Brain microvascular endothelial cell (primary cell): ENCODE measurements around the gene PIGT.

Experiments used
- DNase-seq: peaks from one replicate; pipeline ENCODE4 v3.0.0-alpha.2; 2020
- H3K27ac ChIP-seq: fragments of 250-450 bp; sonication (Bioruptor Pico); 2 replicates; pipeline ENCODE4 v1.5.1; 2020; ENCODE audit warnings: mild to moderate bottlenecking, moderate library complexity
- H3K27me3 ChIP-seq: fragments of 250-450 bp; sonication (Bioruptor Pico); replicated peaks from 2 replicates; pipeline ENCODE4 v1.5.1; 2020; ENCODE audit warnings: mild to moderate bottlenecking
- H3K36me3 ChIP-seq: fragments of 250-450 bp; sonication (Bioruptor Pico); replicated peaks from 2 replicates; pipeline ENCODE4 v1.5.1; 2020; ENCODE audit warnings: mild to moderate bottlenecking
- H3K4me3 ChIP-seq: 2 replicates; pipeline ENCODE4 v1.5.1; 2011; ENCODE audit warnings: low read depth, mild to moderate bottlenecking, control low read depth, low read length, moderate library complexity
- in situ Hi-C: cut with HindIII; loops from 2 replicates; pipeline ENCODE4 v1.10.0; 2017; ENCODE audit warnings: low sequenced_read_pairs, low pct_ligation_motif_present
- TF ChIP-seq, protein P1 (sequence below): IDR thresholded peaks from 2 replicates; pipeline ENCODE4 v1.5.1; 2011; ENCODE audit warnings: low read depth, mild to moderate bottlenecking, moderate library complexity, low read length, control low read depth, inconsistent platforms; ENCODE audit errors: missing control alignments

The PIGT gene

DNA sequence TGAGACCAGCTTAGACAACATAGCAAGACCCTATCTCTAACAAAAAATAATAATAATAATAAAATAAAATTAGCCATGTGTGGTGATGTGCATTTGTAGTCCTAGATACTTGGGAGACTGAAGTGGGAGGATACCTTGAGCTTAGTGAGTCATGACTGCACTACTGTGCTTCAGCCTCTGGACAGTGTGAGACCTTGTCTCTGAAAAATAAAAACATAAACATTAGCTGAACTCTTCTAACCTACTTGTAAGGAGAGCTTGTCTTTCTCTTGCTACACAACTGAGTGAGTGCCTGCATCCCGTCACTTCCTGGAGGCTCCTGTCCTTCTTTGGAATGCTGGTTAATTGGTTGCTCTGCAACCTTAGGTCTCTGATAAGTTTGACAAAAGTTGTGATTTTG lies 13.0 kb upstream of the PIGT start:
- no peak overlapping the region for H3K27ac ChIP-seq
- TF ChIP-seq, protein P1, sequence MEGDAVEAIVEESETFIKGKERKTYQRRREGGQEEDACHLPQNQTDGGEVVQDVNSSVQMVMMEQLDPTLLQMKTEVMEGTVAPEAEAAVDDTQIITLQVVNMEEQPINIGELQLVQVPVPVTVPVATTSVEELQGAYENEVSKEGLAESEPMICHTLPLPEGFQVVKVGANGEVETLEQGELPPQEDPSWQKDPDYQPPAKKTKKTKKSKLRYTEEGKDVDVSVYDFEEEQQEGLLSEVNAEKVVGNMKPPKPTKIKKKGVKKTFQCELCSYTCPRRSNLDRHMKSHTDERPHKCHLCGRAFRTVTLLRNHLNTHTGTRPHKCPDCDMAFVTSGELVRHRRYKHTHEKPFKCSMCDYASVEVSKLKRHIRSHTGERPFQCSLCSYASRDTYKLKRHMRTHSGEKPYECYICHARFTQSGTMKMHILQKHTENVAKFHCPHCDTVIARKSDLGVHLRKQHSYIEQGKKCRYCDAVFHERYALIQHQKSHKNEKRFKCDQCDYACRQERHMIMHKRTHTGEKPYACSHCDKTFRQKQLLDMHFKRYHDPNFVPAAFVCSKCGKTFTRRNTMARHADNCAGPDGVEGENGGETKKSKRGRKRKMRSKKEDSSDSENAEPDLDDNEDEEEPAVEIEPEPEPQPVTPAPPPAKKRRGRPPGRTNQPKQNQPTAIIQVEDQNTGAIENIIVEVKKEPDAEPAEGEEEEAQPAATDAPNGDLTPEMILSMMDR, result no peak
- H3K36me3 ChIP-seq, result no peaks in the 10 kb centered on the region
- DNase-seq, result peak; percentile 24
- H3K4me3 ChIP-seq, result no peak overlapping the region
- no peaks in the 10 kb centered on the region for H3K27me3 ChIP-seq
- in situ Hi-C loops, result no loop called here

DNA sequence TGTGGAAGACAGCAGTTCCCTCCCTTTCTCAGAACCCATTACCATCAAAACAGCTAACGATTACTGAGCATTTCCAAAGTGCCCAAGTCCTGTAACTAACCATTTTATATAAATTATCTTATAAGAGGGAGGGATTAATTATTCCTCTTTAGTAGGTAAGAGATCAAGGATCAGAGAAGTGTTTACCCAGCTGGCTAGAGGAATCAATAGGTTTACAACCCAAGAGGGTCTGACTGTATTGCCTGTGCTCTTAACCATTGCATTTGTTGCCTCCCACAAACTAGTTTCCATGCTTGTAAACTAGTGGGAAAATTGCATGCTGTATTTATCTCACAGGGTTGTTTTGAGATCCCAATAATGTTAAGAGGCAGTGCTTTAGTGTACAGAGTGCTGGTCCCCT lies 11.5 kb upstream of the PIGT start:
- TF ChIP-seq, protein P1, result no peak
- in situ Hi-C loops, result no loop called here
- Histone ChIP-seq H3K36me3 (no peaks in the 10 kb centered on the region), H3K4me3 (no peak overlapping the region), H3K27ac (no peak overlapping the region), H3K27me3 (no peaks in the 10 kb centered on the region)
- DNase-seq, result no peak

DNA sequence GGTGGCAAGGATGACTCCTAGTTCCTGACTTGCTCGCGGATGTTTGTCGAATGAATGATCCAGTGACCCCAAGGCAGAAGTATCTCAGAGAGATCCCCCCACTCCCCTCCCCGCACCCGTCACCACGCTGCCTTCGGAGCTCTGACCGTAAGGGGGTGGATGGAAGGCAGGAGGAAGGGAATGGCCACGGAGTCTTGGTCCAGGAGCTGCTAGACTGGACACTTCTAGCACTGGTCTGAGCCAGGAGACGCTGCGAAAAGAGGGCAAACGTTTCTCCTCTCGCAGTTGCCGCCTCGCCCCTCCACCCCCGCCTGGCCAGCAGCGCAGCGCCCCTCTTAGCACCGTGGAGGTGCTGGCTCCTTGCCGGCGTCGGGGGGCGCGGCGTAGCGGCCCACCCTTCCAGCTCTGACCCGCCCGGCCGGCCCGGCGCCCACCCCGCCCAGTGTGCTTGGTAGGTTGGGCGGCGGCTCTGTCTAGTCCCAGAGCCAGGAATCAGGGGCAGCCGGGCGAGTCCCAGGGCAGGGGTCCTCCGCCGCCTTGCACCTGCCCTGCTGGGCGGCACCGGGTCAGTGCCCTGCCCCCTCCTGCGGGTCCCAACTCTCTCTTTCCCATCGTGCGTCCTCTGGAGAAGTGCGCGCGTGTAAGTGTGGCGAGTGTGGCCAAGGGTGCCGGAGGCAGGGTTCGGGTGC lies 10.2 kb upstream of the PIGT start:
- Histone ChIP-seq H3K27ac (no peak overlapping the region), H3K36me3 (peaks cover 3% of the 10 kb centered on the region), H3K4me3 (peak overlapping the region; percentile 61), H3K27me3 (no peaks in the 10 kb centered on the region)
- TF ChIP-seq, protein P1, result no peak
- DNase-seq, result no peak
- in situ Hi-C loops, result no loop called here

DNA sequence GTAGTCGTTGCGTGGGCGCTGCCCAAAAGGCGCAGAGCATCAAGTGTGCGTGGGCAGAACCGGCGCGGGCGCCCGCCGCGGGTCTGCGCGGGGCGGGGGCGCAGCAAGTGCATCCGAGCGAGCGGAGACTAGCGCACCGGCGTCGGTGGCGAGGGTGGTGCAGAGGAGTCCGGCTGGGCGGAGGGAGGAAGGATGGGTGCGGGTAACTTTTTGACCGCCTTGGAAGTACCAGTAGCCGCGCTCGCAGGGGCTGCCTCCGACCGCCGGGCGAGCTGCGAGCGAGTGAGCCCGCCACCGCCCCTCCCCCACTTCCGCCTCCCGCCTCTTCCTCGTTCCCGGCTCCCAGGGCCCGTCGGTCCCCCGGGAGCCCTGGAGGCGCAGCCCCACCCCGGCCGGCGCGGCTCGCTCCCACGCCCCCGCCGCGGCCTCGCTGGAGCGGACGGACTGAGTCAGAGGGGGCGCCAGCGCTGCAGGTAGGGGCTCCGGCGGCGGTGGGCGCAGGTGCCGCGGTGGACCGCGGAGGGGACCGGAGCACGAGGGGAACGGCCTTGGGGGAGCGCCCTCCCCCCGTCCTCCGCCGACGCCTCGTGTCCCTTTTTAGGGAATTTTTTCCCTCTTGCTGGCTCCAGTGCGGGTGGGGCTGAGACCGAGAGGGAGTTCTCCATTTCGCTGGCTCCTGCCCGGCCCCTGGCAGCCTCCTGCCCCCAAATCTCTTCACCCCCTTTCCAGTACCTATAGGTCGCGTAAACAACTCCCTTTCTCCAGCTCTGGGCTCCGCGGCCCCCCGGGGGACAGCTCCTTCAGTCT lies 9.5 kb upstream of the PIGT start:
- in situ Hi-C loops, result no loop called here
- H3K27me3 ChIP-seq, result no peaks in the 10 kb centered on the region
- peak overlapping the region; percentile 34 for H3K27ac ChIP-seq
- H3K36me3 ChIP-seq, result peaks cover 3% of the 10 kb centered on the region
- H3K4me3 ChIP-seq, result peak overlapping the region; percentile 61
- DNase-seq, result no peak
- TF ChIP-seq, protein P1, result no peak

DNA sequence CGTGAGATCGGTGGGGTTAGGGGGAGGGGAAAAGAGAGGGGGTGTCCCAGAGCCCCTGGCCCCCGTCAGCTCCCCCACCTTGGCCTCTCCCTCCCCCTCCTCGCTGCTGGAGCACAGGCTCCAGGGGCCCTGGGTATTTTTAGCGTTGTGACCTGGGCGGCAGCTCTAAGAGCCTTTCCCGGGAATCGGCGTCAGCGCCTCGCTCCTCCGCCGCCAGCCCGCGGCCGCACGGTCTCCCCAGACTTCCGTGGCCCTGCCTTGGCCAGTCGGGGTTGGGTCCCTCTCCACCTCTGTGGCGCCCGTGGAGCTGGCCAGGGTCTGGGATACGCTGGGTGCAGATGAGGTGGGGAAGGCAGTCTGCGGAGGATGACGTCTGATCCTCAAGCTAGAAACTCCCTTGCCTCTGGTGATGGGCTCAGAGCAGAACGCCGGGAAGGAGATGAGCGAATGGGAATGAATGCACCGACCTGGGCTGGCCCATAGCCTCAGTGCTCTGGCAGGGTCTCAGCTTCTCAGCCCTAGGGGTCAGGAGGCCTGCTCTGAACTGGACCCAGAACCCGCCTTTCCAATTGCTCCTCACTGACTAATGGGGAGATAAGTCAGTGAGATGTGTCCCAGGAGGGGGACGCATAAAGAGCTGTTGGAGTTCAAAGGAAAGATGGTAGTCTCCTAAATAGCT lies 8.7 kb upstream of the PIGT start:
- Histone ChIP-seq H3K27ac (peak overlapping the region; percentile 34), H3K4me3 (peak overlapping the region; percentile 61), H3K36me3 (peaks cover 3% of the 10 kb centered on the region), H3K27me3 (no peaks in the 10 kb centered on the region)
- in situ Hi-C loops, result no loop called here
- peak; percentile 43 for DNase-seq
- TF ChIP-seq, protein P1, result no peak
